Measurements from ENCODE around the gene PSMG2. TPM values are rescaled to one million over a fixed set of nuclear protein-coding genes. Genes with fewer than 3 reads are reported as not detected.

The PSMG2 gene
- total RNA-seq, 2 experiments from 2014 or later: 58.4 to 61.7 TPM

DNA sequence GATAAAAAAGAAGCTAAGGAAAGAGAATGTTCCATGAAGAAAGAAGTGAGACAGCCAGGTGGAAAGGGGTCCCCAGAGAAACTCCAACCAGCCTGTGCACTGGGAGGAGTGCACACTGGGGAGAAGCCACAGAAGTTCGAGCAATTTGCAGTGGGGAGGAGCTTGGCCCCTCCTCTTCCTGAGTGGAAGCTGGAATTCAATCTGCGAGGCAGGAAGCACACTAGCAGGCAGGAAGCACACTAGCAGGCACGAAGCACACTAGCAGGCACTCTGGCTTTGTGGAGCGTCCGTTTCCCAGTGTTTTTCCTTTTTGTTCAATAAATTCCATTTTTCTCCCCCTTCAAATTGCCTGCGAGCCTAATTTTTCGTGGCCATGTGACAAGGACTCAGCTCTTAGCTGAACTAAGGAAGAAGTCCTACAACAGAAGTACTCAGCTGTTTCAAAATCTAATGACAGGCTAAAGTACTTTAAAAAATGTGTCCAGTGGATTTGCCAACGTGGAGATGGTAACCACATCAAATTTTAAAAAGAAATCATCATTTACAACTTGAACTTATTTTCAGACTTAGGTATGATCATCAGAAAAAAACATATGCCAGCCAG is 23.6 kb upstream of the PSMG2 start:
- ChIA-PET CTCF (no interaction called here), POLR2A (interaction anchor here (1.1 kb wide), 1 partner anchor 183 kb away, joined by 3 read pairs; no protein-coding TSS in a partner anchor)
- Histone ChIP-seq H3K27me3 (ENCODE audit: control insufficient read depth in 1 of 2, insufficient read depth in 2 of 2, low read length in 2 of 2) (no peaks in the 10 kb centered on the region), H3K4me1 (ENCODE audit: insufficient read depth, low read length) (peaks cover 5% of the 10 kb centered on the region), H3K9me3 (ENCODE audit: control insufficient read depth in 1 of 2, insufficient read depth in 1 of 2, low read length in 2 of 2) (no peaks in the 10 kb centered on the region), H3K4me3 (ENCODE audit: low read length) (no peak overlapping the region), H3K36me3 (ENCODE audit: insufficient read depth, low read length) (peaks cover 31% of the 10 kb centered on the region), H3K27ac (ENCODE audit: low read depth in 1 of 2, low read length in 2 of 2) (no peak overlapping the region)
- Mint-ChIP-seq H3K27ac (peak overlapping the region; percentile 57), H3K4me3 (no peak overlapping the region), H3K4me1 (ENCODE audit: low read depth) (peaks cover 10% of the 10 kb centered on the region), H3K36me3 (ENCODE audit: low read depth) (peaks cover 52% of the 10 kb centered on the region), H3K27me3 (no peaks in the 10 kb centered on the region), H3K9me3 (no peaks in the 10 kb centered on the region)
- no peak for TF ChIP-seq CTCF (IDR thresholded peaks at IDR 0.05)
- ATAC-seq (ENCODE audit: poor library complexity): no peak
- intact Hi-C loops (cut with DNase I, micrococcal nuclease): no loop called here
- peak in 2 of 14 experiments; percentile 6 to 8 for DNase-seq

GRCh38 chr18:12686100-12686499 is 16.7 kb upstream of the PSMG2 start:
- DNase-seq: peak in 1 of 14 experiments; percentile 7
- CTCF ChIA-PET: no interaction called here
- H3K4me3 Mint-ChIP-seq: no peak overlapping the region
- no peak for TF ChIP-seq CTCF (IDR thresholded peaks at IDR 0.05)
- no peaks in the 10 kb centered on the region for H3K9me3 Mint-ChIP-seq
- H3K4me1 Mint-ChIP-seq (ENCODE audit: low read depth): no peaks in the 10 kb centered on the region
- Histone ChIP-seq H3K4me3 (ENCODE audit: low read length) (no peak overlapping the region), H3K9me3 (ENCODE audit: control insufficient read depth in 1 of 2, insufficient read depth in 1 of 2, low read length in 2 of 2) (no peaks in the 10 kb centered on the region), H3K36me3 (ENCODE audit: insufficient read depth, low read length) (peaks cover 10% of the 10 kb centered on the region), H3K27ac (ENCODE audit: low read depth in 1 of 2, low read length in 2 of 2) (no peak overlapping the region), H3K4me1 (ENCODE audit: insufficient read depth, low read length) (no peaks in the 10 kb centered on the region), H3K27me3 (ENCODE audit: control insufficient read depth in 1 of 2, insufficient read depth in 2 of 2, low read length in 2 of 2) (no peaks in the 10 kb centered on the region)
- H3K27ac Mint-ChIP-seq: no peak overlapping the region
- no peaks in the 10 kb centered on the region for H3K27me3 Mint-ChIP-seq
- POLR2A ChIA-PET: no interaction called here
- no peak for ATAC-seq (ENCODE audit: poor library complexity)
- intact Hi-C loops (cut with DNase I, micrococcal nuclease): no loop called here
- H3K36me3 Mint-ChIP-seq (ENCODE audit: low read depth): peaks cover 21% of the 10 kb centered on the region

GRCh38 chr18:12689256-12689850 is 13.5 kb upstream of the PSMG2 start:
- H3K36me3 Mint-ChIP-seq (ENCODE audit: low read depth): peaks cover 34% of the 10 kb centered on the region
- H3K9me3 Mint-ChIP-seq: no peaks in the 10 kb centered on the region
- no peak for TF ChIP-seq CTCF (IDR thresholded peaks at IDR 0.05)
- DNase-seq (no peak), ATAC-seq (ENCODE audit: poor library complexity) (no peak)
- intact Hi-C loops (cut with DNase I, micrococcal nuclease): no loop called here
- Histone ChIP-seq H3K27me3 (ENCODE audit: control insufficient read depth in 1 of 2, insufficient read depth in 2 of 2, low read length in 2 of 2) (no peaks in the 10 kb centered on the region), H3K36me3 (ENCODE audit: insufficient read depth, low read length) (peaks cover 5% of the 10 kb centered on the region), H3K4me3 (ENCODE audit: low read length) (no peak overlapping the region), H3K9me3 (ENCODE audit: control insufficient read depth in 1 of 2, insufficient read depth in 1 of 2, low read length in 2 of 2) (no peaks in the 10 kb centered on the region), H3K27ac (ENCODE audit: low read depth in 1 of 2, low read length in 2 of 2) (no peak overlapping the region), H3K4me1 (ENCODE audit: insufficient read depth, low read length) (no peaks in the 10 kb centered on the region)
- no peak overlapping the region for H3K4me3 Mint-ChIP-seq
- ChIA-PET CTCF (no interaction called here), POLR2A (no interaction called here)
- H3K4me1 Mint-ChIP-seq (ENCODE audit: low read depth): no peaks in the 10 kb centered on the region
- H3K27me3 Mint-ChIP-seq: no peaks in the 10 kb centered on the region
- no peak overlapping the region for H3K27ac Mint-ChIP-seq

Measured in CD4-positive, alpha-beta T cell (primary cell).